Measurements from ENCODE around the gene NPY4R.
"Not testable (repeated sequence)": the region's sequence is repeated elsewhere in the genome, so short reads cannot be mapped to it uniquely, and the experiment has no call there.

NPY4R gene

DNA sequence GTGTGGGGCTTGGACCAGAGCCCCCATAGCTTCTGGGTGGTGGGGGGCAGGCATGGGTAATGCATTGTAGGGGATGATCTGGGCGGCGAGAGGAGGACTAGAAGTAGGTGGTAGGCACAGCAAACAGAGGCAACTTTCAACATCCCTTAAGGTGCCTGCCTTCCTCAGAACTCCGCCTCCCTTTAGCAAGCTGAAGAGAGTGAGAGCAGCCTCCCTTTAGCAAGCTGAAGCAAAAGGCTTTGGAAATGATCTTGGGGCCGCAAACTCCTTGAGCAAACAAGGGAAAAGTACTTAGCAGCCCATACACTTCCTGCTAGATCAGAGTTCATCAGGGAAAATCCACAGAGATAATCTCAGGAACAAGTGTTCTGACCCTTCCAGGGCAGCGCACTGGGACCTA is 18.3 kb downstream of the NPY4R start:
- not testable (repeated sequence) for H3K9me3 ChIP-seq (ENCODE audit: insufficient read depth, low read length); H3K79me2 ChIP-seq (ENCODE audit: low read length); H4K20me1 ChIP-seq (ENCODE audit: insufficient read depth, low read length)

DNA sequence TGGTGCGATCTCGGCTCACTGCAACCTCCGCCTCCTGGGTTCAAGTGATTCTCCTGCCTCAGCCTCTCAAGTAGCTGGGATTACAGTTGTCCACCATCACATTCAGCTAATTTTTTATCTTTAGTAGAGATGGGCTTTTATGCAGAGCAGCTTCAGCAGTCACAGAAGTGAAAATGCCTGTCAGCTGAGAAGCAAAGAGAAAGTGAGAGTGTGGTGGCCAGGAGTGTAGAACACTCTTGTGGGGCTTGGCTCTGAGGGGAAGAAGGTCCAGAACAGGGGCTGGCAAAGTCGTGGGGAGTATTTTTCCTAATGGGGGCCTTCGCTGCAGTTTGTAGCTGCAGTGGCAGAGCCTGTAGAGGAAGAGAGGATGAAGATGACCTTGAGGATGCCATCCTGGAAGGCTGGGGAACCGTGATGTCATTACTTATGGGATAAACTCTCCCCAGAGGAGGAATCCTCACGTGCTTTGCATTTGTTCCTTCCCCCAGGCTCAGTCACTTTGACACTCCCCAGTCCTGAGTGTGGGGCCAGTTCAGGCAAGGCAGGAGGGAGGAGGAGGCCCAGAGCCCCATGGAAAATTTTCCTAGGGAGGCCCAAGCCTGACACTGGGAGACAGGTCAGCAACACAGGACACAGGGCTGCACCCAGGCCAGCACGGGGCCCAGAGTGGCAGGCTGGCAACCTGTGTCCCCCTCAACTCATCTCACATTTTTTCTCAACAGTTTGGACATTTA is 20.2 kb downstream of the NPY4R start:
- not testable (repeated sequence) for H3K4me3 ChIP-seq (ENCODE audit: low read length); H3K9ac ChIP-seq (ENCODE audit: low read length); H3K27ac ChIP-seq (ENCODE audit: low read length); H4K20me1 ChIP-seq (ENCODE audit: insufficient read depth, low read length); H2AFZ ChIP-seq (ENCODE audit: low read depth, low read length); H3K4me1 ChIP-seq (ENCODE audit: low read length); H3K27me3 ChIP-seq (ENCODE audit: low read depth, low read length); H3K79me2 ChIP-seq (ENCODE audit: low read length); H3K9me3 ChIP-seq (ENCODE audit: insufficient read depth, low read length); H3K36me3 ChIP-seq (replicated peaks; ENCODE audit: low read depth, low read length); H3K4me2 ChIP-seq (ENCODE audit: low read length)

More for the DNA sequence above, 18.3 kb downstream of the NPY4R start:
- not testable (repeated sequence) for H3K4me2 ChIP-seq (ENCODE audit: low read length); H3K36me3 ChIP-seq (replicated peaks; ENCODE audit: low read depth, low read length); H3K4me3 ChIP-seq (ENCODE audit: low read length); H3K27me3 ChIP-seq (ENCODE audit: low read depth, low read length); H3K9ac ChIP-seq (ENCODE audit: low read length); H3K27ac ChIP-seq (ENCODE audit: low read length); H3K4me1 ChIP-seq (ENCODE audit: low read length); H2AFZ ChIP-seq (ENCODE audit: low read depth, low read length)

GRCh38 chr10:46443422-46443821 is 22.3 kb downstream of the NPY4R start:
- not testable (repeated sequence) for H3K9ac ChIP-seq (ENCODE audit: low read length); H2AFZ ChIP-seq (ENCODE audit: low read depth, low read length); H3K27ac ChIP-seq (ENCODE audit: low read length); H3K79me2 ChIP-seq (ENCODE audit: low read length); H3K4me3 ChIP-seq (ENCODE audit: low read length); H3K9me3 ChIP-seq (ENCODE audit: insufficient read depth, low read length); H3K4me2 ChIP-seq (ENCODE audit: low read length); H3K27me3 ChIP-seq (ENCODE audit: low read depth, low read length); H3K36me3 ChIP-seq (replicated peaks; ENCODE audit: low read depth, low read length); H4K20me1 ChIP-seq (ENCODE audit: insufficient read depth, low read length); H3K4me1 ChIP-seq (ENCODE audit: low read length)

DNA sequence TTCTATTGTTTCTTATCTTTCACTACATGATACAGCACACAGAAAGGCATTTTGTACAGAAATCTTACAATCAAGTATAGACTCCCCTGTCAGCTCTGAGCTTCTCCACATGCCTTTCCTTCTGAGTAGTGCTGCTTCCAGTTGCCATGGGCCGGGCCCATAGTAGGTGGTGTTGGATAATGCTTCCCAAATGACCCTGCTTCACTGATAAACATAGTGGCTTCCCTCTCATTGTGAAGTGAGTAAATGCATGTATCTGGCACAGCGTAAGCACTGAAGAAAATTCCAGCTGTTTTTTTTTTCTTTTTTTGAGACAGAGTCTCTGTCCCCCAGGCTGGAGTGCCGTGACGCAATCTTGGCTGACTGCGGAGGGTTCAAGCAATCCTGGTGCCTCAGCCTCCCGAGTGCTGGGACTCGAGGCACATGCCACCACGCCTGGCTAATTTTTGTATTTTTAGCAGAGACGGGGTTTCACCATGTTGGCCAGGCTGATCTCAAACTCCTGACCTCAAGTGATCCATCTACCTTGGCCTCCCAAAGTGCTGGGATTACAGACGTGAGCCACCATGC is 23.0 kb downstream of the NPY4R start:
- H4K20me1 ChIP-seq (ENCODE audit: insufficient read depth, low read length); H3K4me3 ChIP-seq (ENCODE audit: low read length); H2AFZ ChIP-seq (ENCODE audit: low read depth, low read length); H3K9ac ChIP-seq (ENCODE audit: low read length); H3K4me1 ChIP-seq (ENCODE audit: low read length); H3K4me2 ChIP-seq (ENCODE audit: low read length); H3K36me3 ChIP-seq (replicated peaks; ENCODE audit: low read depth, low read length); H3K79me2 ChIP-seq (ENCODE audit: low read length); H3K9me3 ChIP-seq (ENCODE audit: insufficient read depth, low read length); H3K27ac ChIP-seq (ENCODE audit: low read length); H3K27me3 ChIP-seq (ENCODE audit: low read depth, low read length): not testable (repeated sequence)

GRCh38 chr10:46441837-46442278 is 23.9 kb downstream of the NPY4R start:
- H3K9me3 ChIP-seq (ENCODE audit: insufficient read depth, low read length); H4K20me1 ChIP-seq (ENCODE audit: insufficient read depth, low read length); H2AFZ ChIP-seq (ENCODE audit: low read depth, low read length); H3K27me3 ChIP-seq (ENCODE audit: low read depth, low read length); H3K4me1 ChIP-seq (ENCODE audit: low read length); H3K79me2 ChIP-seq (ENCODE audit: low read length); H3K36me3 ChIP-seq (replicated peaks; ENCODE audit: low read depth, low read length); H3K9ac ChIP-seq (ENCODE audit: low read length); H3K27ac ChIP-seq (ENCODE audit: low read length); H3K4me2 ChIP-seq (ENCODE audit: low read length); H3K4me3 ChIP-seq (ENCODE audit: low read length): not testable (repeated sequence)

DNA sequence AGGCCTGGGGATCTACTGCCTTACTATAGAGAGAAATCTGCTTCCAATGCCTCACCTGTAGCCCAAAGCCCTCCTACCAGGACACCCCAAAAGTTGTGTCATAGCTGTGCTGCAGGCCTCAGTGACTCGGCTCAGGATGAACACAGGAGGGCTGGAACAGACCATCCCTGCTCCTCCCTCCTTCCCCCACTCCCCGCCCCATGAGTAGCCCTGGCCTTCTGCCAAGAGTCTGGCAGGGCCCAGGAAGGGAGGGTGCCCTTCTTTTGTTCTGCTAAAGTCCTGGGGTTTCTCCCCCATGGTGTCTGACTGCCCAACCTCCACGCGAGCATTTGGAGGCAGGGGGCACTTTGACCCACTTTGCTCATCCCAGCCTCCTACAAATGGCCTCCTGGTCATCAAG is 24.8 kb downstream of the NPY4R start:
- H3K4me1 ChIP-seq (ENCODE audit: low read length); H3K27ac ChIP-seq (ENCODE audit: low read length); H3K9ac ChIP-seq (ENCODE audit: low read length); H3K4me3 ChIP-seq (ENCODE audit: low read length); H3K36me3 ChIP-seq (replicated peaks; ENCODE audit: low read depth, low read length); H2AFZ ChIP-seq (ENCODE audit: low read depth, low read length); H3K9me3 ChIP-seq (ENCODE audit: insufficient read depth, low read length); H3K79me2 ChIP-seq (ENCODE audit: low read length); H3K4me2 ChIP-seq (ENCODE audit: low read length); H3K27me3 ChIP-seq (ENCODE audit: low read depth, low read length); H4K20me1 ChIP-seq (ENCODE audit: insufficient read depth, low read length): not testable (repeated sequence)

GRCh38 chr10:46423550-46423949 is 42.2 kb downstream of the NPY4R start:
- H3K27me3 ChIP-seq (ENCODE audit: low read depth, low read length); H3K4me1 ChIP-seq (ENCODE audit: low read length); H2AFZ ChIP-seq (ENCODE audit: low read depth, low read length); H3K79me2 ChIP-seq (ENCODE audit: low read length); H3K4me2 ChIP-seq (ENCODE audit: low read length); H3K27ac ChIP-seq (ENCODE audit: low read length); H4K20me1 ChIP-seq (ENCODE audit: insufficient read depth, low read length); H3K9ac ChIP-seq (ENCODE audit: low read length); H3K36me3 ChIP-seq (replicated peaks; ENCODE audit: low read depth, low read length); H3K9me3 ChIP-seq (ENCODE audit: insufficient read depth, low read length); H3K4me3 ChIP-seq (ENCODE audit: low read length): not testable (repeated sequence)

DNA sequence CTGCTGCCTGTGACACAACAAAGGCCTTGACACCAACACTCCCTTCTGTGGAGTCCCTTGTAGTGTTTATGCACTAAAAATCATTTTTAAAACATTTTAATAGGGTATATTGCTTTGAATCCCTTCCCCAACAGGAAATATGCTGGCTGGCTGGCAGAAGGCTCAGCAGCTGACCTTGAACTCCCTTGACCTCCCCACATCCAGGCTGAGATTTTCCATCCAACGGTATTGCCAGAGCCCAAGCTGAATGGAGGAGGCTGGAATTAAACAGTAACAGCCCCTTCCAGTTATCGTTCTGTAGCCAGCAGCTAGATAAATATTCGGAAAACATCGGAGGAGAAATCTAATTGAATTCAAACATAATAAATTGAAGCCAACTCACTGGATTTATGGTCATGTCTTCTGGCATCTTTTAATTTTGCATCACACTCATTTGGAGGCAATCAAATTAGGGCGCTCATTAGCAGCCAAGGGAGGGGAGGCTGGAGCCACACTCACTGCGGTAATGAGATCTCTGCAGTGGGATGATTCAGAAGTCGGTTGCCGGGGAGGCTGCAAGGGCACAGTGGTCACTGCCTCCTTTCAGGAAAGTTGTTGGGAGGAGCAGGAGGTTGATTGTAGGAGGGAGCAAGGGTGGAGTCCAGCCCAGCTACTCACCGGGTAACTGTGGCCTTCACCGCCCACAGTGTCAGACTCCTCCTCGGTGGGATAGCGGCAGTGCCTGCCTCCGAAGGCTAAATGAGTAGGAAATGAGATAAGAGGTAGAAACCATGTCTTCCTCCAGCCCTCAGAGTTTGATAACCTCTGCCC is 46.0 kb downstream of the NPY4R start:
- H4K20me1 ChIP-seq (ENCODE audit: insufficient read depth, low read length); H3K9me3 ChIP-seq (ENCODE audit: insufficient read depth, low read length); H3K79me2 ChIP-seq (ENCODE audit: low read length); H3K27ac ChIP-seq (ENCODE audit: low read length); H3K4me1 ChIP-seq (ENCODE audit: low read length); H3K27me3 ChIP-seq (ENCODE audit: low read depth, low read length); H3K9ac ChIP-seq (ENCODE audit: low read length); H3K4me2 ChIP-seq (ENCODE audit: low read length); H2AFZ ChIP-seq (ENCODE audit: low read depth, low read length); H3K4me3 ChIP-seq (ENCODE audit: low read length); H3K36me3 ChIP-seq (replicated peaks; ENCODE audit: low read depth, low read length): not testable (repeated sequence)

GRCh38 chr10:46418283-46418682 is 47.5 kb downstream of the NPY4R start:
- not testable (repeated sequence) for H3K9ac ChIP-seq (ENCODE audit: low read length); H3K9me3 ChIP-seq (ENCODE audit: insufficient read depth, low read length); H2AFZ ChIP-seq (ENCODE audit: low read depth, low read length); H3K4me1 ChIP-seq (ENCODE audit: low read length); H3K36me3 ChIP-seq (replicated peaks; ENCODE audit: low read depth, low read length); H4K20me1 ChIP-seq (ENCODE audit: insufficient read depth, low read length); H3K4me3 ChIP-seq (ENCODE audit: low read length); H3K27me3 ChIP-seq (ENCODE audit: low read depth, low read length); H3K4me2 ChIP-seq (ENCODE audit: low read length); H3K27ac ChIP-seq (ENCODE audit: low read length); H3K79me2 ChIP-seq (ENCODE audit: low read length)

Data from OCI-LY3 (cell line).